DMS153 treated with DMSO at 0.1 percent for 48 hours (cell line): Measurements from ENCODE around the gene KLHL40.
"Not testable (repeated sequence)": the region's sequence is repeated elsewhere in the genome, so short reads cannot be mapped to it uniquely, and the experiment has no call there.

Experiments
- DNase-seq: peaks from one replicate; lab custom pipeline; 2025; ENCODE audit not compliant: unreplicated experiment; lab: John Stamatoyannopoulos, UW

KLHL40 gene

DNA sequence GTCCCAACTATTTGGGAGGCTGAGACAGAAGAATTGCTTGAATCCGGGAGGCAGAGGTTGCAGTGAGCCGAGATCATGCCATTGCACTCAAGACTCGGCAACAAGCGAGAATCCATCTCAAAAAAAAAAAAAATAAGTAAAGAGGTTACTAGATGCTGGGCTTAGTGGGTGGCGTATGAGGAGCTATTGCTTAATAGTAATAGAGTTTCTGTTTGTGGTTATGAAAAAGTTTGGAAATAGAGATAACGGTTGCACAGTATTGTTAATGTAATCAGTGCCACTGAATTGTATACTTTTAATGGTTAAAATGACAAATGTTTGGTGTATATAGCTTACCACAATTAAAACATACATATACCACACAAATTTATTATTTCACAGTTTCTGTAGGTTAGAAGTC is 32.0 kb downstream of the KLHL40 start:
- DNase-seq, result no peak

DNA sequence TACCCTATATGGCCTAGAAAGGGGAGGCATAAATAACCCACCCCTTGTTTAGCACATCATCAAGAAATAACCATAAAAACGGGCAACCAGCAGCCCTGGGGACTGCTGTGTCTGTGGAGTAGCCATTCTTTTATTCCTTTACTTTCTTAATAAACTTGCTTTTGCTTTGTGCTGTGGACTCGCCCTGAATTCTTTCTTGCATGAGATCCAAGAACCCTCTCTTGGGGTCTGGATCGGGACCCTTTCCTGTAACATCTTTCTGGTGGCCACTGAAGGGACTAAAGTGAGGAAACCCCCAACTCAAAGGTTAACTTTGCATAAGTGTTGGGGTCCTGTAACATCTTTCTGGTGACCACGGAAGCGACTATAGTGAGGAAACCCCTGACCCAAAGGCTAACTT is 33.0 kb downstream of the KLHL40 start:
- no peak for DNase-seq

DNA sequence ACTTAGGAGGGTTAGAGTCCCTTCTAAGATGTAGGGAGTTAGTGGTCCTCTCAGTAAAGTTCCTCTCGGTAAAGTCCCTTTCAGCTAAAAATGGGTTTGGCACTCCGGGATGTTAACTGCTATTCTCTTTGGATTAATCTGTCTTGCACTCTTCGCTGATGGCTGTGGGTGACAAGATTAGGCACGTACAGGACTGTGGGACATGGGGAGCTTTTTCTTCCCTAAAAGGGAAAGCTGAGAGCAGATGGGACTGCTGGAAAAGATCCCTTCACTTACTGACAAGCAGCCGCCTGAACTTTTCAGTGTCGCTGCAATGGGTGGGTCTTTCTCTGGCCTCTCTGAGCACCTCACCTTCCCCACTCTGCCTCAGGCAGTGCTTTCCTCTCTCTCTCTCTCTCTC is 33.7 kb downstream of the KLHL40 start:
- no peak for DNase-seq

DNA sequence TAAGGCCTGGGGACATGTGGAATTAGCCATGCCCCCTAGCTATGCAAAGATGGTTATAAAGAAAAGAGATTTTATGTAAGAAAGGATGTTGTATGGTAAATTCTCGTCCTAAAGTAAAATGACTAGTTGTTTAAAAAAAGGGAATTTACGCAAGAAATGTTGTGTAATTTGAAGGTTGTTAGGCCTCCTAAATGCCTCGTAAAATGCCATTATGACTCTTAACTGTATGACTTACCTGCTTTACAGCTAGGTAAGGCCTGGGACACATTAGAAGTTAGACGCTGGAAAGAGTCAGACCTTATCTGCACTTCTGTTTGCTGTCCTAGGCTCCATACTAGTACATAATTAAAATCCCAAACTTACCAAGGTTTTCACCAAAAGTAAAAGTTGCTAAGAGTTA is 34.8 kb downstream of the KLHL40 start:
- no peak for DNase-seq

DNA sequence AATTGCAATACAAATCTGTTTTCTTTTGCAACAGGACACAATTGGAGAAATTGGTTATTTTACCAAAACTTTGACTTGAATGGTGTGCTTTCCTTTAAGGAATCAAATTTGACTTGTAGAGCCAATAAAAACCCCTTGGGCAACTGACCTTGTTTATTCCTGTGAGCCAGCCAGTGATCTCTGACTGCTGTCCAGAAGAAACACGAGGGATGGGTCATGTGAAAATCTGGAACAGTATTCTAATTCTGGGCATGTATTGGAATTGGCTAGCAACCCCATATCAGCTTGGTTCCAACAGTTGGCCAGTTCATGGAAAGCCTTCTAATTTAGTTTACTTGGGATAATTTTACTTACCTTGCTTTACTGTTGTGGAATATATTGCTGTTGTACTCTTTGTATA is 36.4 kb downstream of the KLHL40 start:
- DNase-seq, result no peak

DNA sequence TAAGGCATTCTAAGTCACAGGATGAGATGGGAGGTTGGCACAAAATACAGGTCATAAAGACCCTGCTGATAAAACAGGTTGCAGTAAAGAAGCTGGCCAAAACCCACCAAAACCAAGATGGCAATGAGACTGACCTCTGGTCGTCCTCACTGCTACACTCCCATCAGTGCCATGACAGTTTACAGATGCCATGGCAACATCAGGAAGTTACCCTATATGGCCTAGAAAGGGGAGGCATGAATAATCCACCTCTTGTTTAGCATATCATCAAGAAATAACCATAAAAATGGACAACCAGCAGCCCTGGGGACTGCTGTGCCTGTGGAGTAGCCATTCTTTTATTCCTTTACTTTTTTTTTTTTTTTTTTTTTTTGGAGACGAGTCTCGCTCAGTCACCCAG is 37.1 kb downstream of the KLHL40 start:
- not testable (repeated sequence) for DNase-seq

DNA sequence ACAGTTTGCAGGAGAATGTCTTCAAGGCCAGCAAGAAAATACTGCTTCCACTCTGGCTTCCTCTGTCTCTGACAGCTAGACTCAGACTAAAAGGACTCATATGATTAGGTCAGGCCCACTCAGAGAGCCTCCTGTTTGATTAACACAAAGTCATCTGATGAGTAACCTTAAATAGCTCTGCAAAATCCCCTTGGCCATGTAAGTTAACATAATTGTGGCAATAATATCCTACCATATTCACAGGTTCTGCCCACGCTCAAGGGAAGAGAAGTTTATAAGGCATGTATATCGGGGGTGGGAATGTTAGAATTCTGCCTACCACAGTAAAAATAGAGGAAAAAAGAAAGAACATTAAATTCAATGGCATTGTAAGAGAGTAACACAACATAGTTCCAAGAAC is 37.9 kb downstream of the KLHL40 start:
- no peak for DNase-seq

DNA sequence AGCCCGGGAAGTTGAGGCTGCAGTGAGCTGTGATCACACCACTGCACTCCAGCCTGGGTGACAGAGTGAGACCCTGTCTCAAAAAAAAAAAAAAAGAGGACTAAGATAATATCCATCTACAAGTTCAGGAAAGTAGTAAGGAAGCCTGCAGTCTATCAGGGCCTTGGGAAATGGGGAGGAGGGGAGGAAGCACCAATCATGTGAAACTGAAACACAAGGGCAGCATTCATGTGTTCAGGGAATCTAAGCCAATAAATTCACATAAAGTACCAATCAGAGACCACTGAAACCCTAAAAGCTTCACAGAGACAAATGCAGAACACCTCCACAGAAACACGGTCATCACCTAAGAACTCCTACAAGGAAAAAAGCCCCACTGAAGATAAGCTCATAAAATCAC is 40.1 kb downstream of the KLHL40 start:
- DNase-seq, result no peak

DNA sequence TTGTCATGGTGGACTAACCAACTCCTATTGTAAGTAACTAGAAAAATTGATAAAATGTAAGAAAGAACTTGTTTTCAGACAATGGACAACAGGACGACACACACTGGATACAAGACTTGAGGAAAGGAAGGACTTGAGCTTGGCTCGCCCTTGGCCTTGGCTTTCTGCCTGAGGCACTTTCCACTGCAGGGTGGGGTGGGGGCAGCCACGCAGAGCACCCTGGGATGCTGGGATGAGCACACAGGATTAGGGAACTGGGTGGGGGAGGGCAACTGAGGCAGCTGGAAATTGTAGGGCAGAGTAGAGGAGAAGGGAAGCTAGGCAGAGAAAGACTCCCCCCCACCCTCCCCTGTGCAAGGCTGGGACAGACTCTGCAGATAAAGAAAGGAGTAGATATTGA is 42.7 kb downstream of the KLHL40 start:
- no peak for DNase-seq

DNA sequence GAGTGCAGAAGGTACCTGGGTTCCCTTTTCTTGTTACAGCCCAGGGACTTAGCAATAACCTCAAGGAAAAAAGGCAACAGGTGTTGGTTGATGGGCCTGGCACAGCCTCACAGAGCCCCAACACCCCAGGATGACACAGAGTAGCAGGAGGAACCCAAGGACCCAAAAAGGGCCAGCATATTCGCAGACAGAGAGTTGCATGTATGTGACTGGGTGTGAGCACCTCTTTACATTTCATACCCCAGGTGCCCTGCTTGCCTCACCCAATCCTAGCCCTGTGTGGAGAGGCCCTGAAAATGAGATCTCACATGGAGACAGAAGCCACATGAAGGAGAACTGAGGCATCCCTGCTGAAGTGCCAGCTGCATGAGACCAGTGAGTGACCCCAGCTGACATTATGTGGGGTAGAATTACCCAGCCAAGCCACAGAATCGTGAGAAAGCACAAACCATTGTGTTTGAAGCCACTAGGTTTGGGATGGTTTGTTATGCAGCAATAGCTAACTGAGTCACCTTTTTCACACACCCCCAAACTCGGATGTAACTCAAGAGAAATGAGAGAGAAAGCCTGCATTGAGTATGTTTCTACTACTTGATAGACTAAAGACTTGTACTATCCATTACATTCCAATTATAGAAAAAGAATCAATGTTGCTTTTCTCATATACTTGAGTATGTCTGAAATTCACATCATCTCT is 43.5 kb downstream of the KLHL40 start:
- DNase-seq, result no peak

DNA sequence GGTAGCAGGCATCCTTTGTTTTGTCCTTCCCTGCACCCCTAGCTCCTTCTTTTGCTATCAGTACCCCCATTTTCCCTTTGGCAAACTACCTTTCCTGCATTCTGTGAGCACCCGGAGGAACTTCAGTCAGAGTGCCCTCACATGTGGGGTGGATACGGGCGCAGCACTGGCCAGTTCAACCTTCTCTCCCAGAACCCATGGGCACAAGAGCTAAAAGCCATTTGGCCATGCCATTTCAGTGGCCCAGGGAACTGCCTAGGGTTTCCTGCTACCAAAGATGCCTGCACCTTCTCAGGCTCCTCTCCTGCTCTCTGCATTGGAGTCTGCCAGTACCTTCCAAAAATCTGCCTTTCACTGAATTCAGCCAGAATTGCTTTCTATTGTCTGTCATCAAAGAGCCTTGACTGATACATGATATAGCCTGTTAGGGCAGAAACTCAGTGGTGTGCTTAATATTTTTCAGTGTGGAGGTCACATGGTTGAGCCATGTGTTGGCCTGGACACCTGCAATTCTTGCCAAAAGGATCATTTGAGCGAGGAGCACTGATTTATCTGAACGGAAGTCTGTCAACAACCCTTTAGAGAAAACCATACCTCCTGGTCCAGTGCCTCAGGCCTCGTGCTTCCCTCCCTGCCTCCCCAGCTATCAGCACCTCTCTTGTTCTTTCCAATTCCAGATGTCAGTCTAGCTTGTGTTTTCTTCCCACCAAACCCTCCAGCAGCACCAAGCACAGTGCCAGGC is 44.2 kb downstream of the KLHL40 start:
- no peak for DNase-seq

DNA sequence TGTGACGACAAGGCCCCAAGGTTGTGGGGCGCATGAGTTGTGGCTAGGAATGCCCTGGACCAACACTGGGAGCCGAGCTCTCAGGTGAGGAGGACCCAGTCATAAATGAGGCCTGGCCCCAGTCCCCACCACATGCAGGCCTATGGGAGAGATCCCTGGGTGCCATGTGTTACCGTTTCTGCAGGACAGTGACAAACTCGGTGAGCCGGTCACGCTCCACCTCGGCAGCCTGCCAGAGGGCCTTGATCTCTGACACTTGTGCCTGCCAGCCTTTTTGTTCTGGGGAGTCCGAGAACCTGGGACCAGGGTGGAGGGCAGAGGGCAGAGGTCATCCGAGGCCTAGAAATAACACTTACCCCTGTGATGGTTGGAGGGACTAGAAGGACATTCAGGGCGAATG is 45.0 kb downstream of the KLHL40 start:
- no peak for DNase-seq

DNA sequence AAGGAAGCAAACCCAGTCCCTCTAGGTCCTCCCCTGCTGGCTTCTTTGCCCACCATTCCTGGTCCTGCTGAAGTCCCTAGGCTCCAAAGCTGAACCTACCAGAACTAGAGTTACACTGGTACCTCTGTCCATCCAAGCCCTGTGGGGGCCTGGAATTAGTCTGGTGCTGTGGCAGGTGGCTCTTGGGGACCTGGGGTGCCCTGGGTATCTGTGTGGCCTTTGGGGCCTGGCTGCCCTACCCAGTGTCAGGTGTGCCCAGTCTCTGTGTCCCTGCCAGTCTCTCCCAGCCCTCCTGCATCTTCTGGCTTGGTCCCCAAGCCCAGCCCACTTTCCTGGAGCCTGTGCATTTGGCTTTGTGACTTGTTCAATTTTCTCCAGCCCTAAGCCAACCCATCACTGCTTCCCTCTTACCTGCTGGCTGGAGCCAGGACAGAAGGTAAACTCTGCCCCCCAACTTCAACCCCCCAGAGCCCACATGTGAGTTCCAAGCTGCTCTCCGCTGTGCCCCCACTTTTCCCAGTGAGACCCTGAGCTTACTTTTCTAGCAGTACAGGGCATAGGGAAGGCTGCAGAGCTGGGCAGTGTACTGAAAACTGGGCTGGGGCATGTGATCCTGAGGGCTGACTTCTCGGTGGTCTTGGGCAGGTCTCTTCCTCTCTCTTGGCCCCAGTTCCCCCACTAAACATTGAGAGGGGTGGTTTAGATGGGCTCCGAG is 45.5 kb downstream of the KLHL40 start:
- DNase-seq, result no peak

DNA sequence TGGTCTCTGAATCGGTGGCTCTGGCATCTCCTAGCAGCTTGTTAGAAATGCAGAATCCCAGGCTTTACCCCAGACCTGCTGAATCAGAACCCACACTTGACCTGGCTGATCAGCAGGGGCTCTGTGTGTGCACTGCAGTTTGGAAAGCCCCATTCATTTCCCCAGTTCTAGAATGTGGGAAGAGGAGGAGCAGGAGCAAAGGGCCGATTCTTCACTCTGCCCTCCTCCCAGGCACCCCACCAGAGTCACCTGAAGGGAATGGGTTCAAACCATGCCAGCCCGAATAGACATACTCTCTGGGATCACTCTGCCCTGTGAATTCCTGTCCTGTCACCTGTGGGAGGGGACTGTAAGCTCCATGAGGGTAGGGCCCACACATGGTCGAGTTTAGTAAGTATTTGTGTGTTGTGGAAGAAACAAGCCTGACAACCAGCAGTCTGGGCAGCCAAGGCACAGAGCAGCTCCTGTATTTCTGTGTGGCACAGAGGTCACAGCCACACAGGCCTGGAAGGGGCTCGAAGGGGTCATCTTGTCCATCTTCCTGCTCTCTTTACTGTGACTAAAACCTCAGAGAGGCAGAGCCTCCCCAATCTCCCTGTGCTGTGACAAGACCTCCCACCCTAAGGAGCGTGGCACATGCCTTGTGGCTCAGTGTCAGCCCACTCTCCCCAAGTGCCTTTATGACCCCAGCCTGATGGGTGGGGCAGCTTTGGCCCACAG is 46.3 kb downstream of the KLHL40 start:
- no peak for DNase-seq

DNA sequence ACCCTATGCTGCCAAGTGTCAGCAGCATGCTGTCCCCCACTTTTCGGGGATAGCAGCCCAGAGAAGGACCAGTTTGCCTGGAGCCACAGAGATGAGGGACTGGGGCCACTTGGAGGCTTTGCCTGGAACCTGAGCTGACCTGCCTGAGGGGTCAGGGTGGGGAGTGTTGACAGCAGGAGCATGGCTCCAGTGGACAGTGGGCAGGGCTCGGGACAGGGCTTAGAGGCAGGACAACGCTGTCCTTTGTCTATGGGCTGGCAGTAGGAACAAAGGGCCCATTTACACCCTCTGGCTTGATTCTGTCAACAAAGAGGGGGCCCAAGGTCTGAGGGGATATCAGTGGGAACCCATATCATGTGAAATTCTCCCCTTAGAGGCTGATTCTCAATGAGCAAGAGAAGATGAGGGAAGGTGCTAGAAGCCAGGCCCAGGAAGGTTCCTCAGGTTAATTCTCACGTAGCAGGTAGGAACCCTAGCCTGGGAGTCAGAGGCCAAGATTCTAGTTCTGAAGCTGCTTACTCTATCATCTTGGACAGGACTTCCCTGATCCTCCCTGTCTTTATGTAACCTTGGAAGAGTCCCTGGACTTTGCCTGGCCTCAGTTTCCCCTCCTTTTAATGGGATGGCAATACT is 47.0 kb downstream of the KLHL40 start:
- DNase-seq, result no peak

DNA sequence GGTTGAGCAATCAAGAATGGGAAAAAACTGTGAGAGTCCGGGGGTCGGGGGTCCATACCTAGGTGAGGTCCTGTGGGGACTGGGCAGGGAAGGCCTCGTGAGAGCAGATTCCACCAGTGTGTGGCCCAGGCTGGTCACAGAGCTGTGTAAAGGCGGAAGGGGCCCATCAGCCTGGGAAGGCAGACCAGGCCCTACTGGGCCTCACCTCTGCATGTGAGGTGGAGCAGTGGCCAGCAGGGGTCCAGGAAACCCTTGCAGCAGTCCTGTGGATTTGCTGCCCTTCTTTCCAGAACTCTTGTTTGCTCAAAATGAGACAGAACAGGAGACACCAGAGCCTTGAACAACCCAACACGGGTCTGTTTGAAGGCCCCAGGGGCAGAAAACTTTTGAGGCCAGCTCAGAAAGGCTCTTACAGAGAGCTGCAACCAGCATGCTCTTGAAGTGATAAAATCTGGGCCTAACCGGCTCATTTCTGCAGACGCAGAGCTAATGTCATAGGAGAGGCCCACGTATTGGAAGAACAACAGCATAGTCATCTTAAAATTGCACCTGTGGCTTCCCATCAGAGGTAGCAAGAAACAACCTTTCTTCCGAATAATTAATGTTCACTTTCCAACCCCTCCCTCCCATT is 47.6 kb downstream of the KLHL40 start:
- no peak for DNase-seq

DNA sequence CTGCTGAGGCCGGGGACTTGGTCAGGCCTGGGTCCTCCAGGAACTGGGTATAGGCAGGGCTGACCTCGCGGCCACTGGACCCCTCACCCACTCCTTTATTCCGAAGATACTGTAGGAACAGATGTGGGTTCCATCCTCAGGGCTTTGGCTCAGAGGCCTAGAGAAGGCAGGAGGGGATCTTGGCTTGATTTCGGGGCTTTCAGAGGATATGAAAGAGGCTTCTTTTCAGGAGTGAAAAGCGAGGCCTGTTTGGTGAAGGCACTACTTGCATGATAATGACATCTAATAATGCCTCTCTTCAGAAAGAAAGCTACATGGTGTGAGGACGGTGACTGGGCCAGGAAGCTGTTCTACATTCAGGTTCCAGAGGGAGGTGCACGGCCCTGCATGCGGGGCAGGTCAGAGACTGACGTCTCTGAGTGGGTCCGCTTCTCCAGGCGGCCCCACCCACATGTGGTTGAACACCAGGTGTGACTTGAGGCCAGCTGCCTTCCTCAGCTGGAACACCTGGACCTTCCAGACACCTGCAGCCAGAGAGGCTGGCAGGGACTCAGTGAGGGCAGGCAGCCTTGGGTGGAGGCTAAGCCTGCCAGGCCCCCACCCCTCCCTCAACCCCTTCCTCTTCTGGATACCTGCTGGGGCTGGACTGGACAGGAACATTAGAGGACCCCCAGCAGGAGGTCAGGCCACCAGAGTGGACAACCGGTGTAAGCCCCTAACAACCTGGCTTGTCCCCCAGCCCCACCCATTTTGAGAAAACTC is 48.3 kb downstream of the KLHL40 start:
- no peak for DNase-seq

DNA sequence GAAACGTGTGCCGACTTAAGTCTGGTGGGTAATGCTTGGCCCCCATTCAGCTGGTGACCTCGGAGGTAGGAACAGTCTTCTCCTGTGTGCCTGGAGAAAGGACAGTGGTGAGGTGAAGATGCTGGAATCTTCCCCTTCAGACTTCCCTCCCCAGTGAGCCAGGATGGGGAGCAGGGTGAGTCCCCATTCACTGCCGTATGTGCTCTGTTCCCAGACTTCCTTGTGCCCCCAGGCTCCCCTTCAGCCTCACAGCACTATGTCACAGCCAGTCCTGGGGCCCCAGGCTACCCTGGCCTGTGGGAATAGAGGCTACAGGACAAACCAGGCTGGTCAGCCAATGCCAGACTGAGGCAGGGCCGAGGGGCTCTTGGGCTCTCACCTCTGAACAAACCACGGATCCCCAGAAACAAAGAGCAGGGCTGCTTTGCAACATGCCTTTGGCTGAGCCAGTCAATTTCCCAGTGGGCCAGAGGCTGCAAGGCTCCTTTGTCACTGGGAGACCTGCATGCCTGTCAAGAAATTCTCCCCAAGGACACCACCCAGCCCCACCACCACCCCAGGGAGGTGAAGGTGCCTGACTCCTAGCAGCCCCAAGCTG is 49.0 kb downstream of the KLHL40 start:
- no peak for DNase-seq

DNA sequence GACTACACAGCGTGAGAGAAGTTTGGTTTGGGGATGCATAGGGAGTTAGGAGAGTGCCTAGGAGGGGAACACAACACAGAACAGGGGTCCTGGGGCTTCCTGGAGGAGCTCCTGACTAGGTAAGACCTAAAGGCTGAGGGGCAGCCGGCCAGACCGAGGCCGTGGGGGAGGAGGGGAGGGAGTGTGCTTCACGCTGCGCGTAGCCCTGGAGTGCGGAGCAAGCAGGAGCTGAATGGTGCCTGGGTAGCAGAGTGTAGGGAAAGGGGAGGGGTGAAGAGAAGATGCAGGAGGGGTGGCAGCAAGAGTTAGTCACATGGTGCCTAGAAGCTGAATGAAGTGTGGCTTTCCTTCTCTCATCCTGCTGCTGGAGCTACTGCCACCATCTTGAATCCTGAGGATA is 49.7 kb downstream of the KLHL40 start:
- DNase-seq, result no peak

DNA sequence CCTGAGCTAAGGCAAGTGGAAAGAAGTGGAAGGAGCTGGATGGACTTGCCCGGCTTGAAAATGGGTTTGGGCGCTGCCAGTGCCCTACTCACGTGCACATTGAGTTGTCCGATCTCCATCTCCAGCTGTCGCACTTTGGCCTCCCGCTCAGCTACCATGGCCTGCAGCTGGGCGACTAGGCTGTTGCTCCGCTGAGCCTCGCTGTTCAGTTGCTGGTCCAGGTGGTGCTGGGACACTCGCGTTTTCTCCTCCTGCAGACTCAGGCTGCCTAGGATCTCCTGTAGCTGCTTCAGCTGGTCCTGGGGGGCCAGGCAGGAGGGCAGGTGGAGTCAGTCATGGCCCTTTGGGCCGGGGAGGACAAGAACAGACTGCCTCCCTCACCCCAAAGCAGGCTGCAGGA is 50.3 kb downstream of the KLHL40 start:
- DNase-seq, result no peak
